Activated CD8-positive, alpha-beta T cell treated with anti-CD3 and anti-CD28 coated beads for 36 hours (primary cell): ENCODE results near the gene ADCY7. TPM values are rescaled to one million over a fixed set of nuclear protein-coding genes. Genes with fewer than 3 reads are reported as not detected.
A peak's percentile ranks its signal among the peaks of the same experiment; 100 is the strongest.

Source experiments
- ATAC-seq: fragments of 200-7000 bp; cut with Tn5 transposase; one replicate; pipeline ENCODE4 v1.10.0; 2021; ENCODE audit warnings: mild to moderate bottlenecking, moderate library complexity
- CTCF ChIA-PET: fragments of 350-600 bp; sonication (Branson Sonifier 250); formaldehyde crosslinking; loops from one replicate; lab custom pipeline; 2021; ENCODE audit warnings: antibody characterized with exemption; lab: Charles Lee
- POLR2A ChIA-PET: fragments of 350-600 bp; sonication (Branson Sonifier 250); formaldehyde crosslinking; loops from one replicate; lab custom pipeline; 2021; ENCODE audit warnings: antibody characterized with exemption; lab: Charles Lee
- DNase-seq: peaks from one replicate; pipeline ENCODE4 v3.0.0-alpha.2; 2020
- H3K27ac Mint-ChIP-seq: one replicate; pipeline ENCODE4 v1.8.0; 2021; ENCODE audit warnings: mild to moderate bottlenecking, mixed read lengths
- H3K27me3 Mint-ChIP-seq: one replicate; pipeline ENCODE4 v1.8.0; 2021; ENCODE audit warnings: mixed read lengths
- H3K36me3 Mint-ChIP-seq: one replicate; pipeline ENCODE4 v1.8.0; 2021; ENCODE audit warnings: low read depth, mixed read lengths
- H3K4me1 Mint-ChIP-seq: one replicate; pipeline ENCODE4 v1.8.0; 2021; ENCODE audit warnings: low read depth, mixed read lengths
- H3K4me3 Mint-ChIP-seq: one replicate; pipeline ENCODE4 v1.8.0; 2021; ENCODE audit warnings: mild to moderate bottlenecking, moderate library complexity, mixed read lengths
- H3K9me3 Mint-ChIP-seq: one replicate; pipeline ENCODE4 v1.8.0; 2021; ENCODE audit warnings: mixed read lengths
- CTCF ChIP-seq: fragments of 200-600 bp; IDR thresholded peaks from one replicate; pipeline ENCODE4 v1.8.0; 2022; ENCODE audit warnings: antibody characterized with exemption, mild to moderate bottlenecking
- intact Hi-C: fragments of 100-400 bp; cut with micrococcal nuclease; formaldehyde crosslinking; loops from one replicate; pipeline ENCODE4 v1.10.0; 2022
- total RNA-seq, 2 experiments: library from RNA; stranded (reverse); gene quantifications; one replicate each; pipeline ENCODE4 v1.2.3, GENCODE V29; 2021

The ADCY7 gene
- total RNA-seq, 2 experiments from 2014 or later, result 89.9 to 92.1 TPM

GRCh38 chr16:50310308-50311133, 44.2 kb downstream of the ADCY7 start:
- H3K27ac Mint-ChIP-seq, result peak overlapping the region; percentile 64
- H3K27me3 Mint-ChIP-seq, result no peaks in the 10 kb centered on the region
- ATAC-seq (no peak), DNase-seq (no peak)
- no peak overlapping the region for H3K4me3 Mint-ChIP-seq
- no peaks in the 10 kb centered on the region for H3K9me3 Mint-ChIP-seq
- ChIA-PET CTCF (interaction anchor here (1.1 to 1.9 kb wide), 2 partner anchors 16 to 44 kb away, joined by 5 to 8 read pairs; no protein-coding TSS in a partner anchor), POLR2A (interaction anchor here (0.9 to 2.2 kb wide), 2 partner anchors 13 to 17 kb away, joined by 3 to 6 read pairs; no protein-coding TSS in a partner anchor)
- H3K36me3 Mint-ChIP-seq, result peaks cover 31% of the 10 kb centered on the region
- no peak for TF ChIP-seq CTCF
- intact Hi-C loops, result loop anchor here (5.0 kb wide), 1 partner anchor 33 kb away; no protein-coding TSS in a partner anchor
- H3K4me1 Mint-ChIP-seq, result peaks cover 16% of the 10 kb centered on the region

- H3K27me3 Mint-ChIP-seq, result no peaks in the 10 kb centered on the region
- CTCF ChIA-PET, result interaction anchor here (1.0 to 1.9 kb wide), 3 partner anchors 16 to 56 kb away, joined by 3 to 8 read pairs (median 3); no protein-coding TSS in a partner anchor
- H3K4me3 Mint-ChIP-seq, result no peak overlapping the region
- no peak for TF ChIP-seq CTCF
- no peak for DNase-seq
- H3K27ac Mint-ChIP-seq, result peak overlapping the region; percentile 49
- H3K36me3 Mint-ChIP-seq, result peaks cover 31% of the 10 kb centered on the region
- peaks cover 16% of the 10 kb centered on the region for H3K4me1 Mint-ChIP-seq
- H3K9me3 Mint-ChIP-seq, result no peaks in the 10 kb centered on the region
- POLR2A ChIA-PET, result interaction anchor here (2.2 kb wide), 1 partner anchor 16 kb away, joined by 6 read pairs; no protein-coding TSS in a partner anchor
- no peak for ATAC-seq
- intact Hi-C loops, result loop anchor here (5.0 kb wide), 1 partner anchor 34 kb away; no protein-coding TSS in a partner anchor
Observed at GRCh38 chr16:50311134-50311528, 44.8 kb downstream of the ADCY7 start.

- Mint-ChIP-seq H3K4me1 (peaks cover 16% of the 10 kb centered on the region), H3K27me3 (no peaks in the 10 kb centered on the region), H3K36me3 (peaks cover 38% of the 10 kb centered on the region), H3K4me3 (no peak overlapping the region), H3K27ac (peak overlapping the region; percentile 91), H3K9me3 (no peaks in the 10 kb centered on the region)
- CTCF ChIA-PET, result interaction anchor here (1.0 to 1.1 kb wide), 3 partner anchors 15 to 56 kb away, joined by 3 read pairs; no protein-coding TSS in a partner anchor
- no peak for ATAC-seq
- POLR2A ChIA-PET, result interaction anchor here (2.2 kb wide), 1 partner anchor 14 kb away, joined by 5 read pairs; no protein-coding TSS in a partner anchor
- intact Hi-C loops, result loop anchor here (5.0 kb wide), 1 partner anchor 35 kb away; no protein-coding TSS in a partner anchor
- no peak for TF ChIP-seq CTCF
- DNase-seq, result no peak
Observed at GRCh38 chr16:50311891-50312501, 45.6 kb downstream of the ADCY7 start.

- ATAC-seq (peak; percentile 79), DNase-seq (peak; percentile 66)
- H3K36me3 Mint-ChIP-seq, result peaks cover 45% of the 10 kb centered on the region
- ChIA-PET CTCF (interaction anchor here (0.8 to 4.2 kb wide), 5 partner anchors 13 to 493 kb away, joined by 3 to 20 read pairs (median 4); no protein-coding TSS in a partner anchor), POLR2A (interaction anchor here (0.6 to 2.2 kb wide), 5 partner anchors 8 to 47 kb away, joined by 3 to 5 read pairs (median 4); no protein-coding TSS in a partner anchor)
- H3K9me3 Mint-ChIP-seq, result no peaks in the 10 kb centered on the region
- intact Hi-C loops, result loop anchor here (5.0 kb wide), 1 partner anchor 37 kb away; no protein-coding TSS in a partner anchor
- no peak overlapping the region for H3K4me3 Mint-ChIP-seq
- H3K4me1 Mint-ChIP-seq, result peaks cover 23% of the 10 kb centered on the region
- H3K27ac Mint-ChIP-seq, result peak overlapping the region; percentile 91
- H3K27me3 Mint-ChIP-seq, result no peaks in the 10 kb centered on the region
- no peak for TF ChIP-seq CTCF
Observed at GRCh38 chr16:50313596-50314478, 47.5 kb downstream of the ADCY7 start.
